GM23338 (cell line): ENCODE results near the gene THSD1.

Source experiments
- CREB1 ChIP-seq: fragments of 250-450 bp; sonication (Bioruptor Pico); IDR thresholded peaks from 2 replicates; pipeline ENCODE4 v1.5.0; 2020; ENCODE audit warnings: low read depth, mild to moderate bottlenecking, moderate library complexity
- CTCF ChIP-seq, 2 experiments: fragments of 200-600 bp in 1 of 2; sonication (generic) in 1 of 2; conservative IDR thresholded peaks; 2 replicates each; pipeline versions ENCODE4 v1.5.1 to v1.6.1; 2016 to 2017; ENCODE audit warnings: antibody characterized with exemption in 2 of 2, low read depth in 2 of 2, mild to moderate bottlenecking in 2 of 2, moderate library complexity in 1 of 2
- EZH2 ChIP-seq: fragments of 200-600 bp; sonication (generic); IDR thresholded peaks from one replicate; pipeline ENCODE4 v1.8.0; 2017; ENCODE audit warnings: antibody characterized with exemption, mild to moderate bottlenecking, low read depth; ENCODE audit not compliant: unreplicated experiment
- POLR2AphosphoS5 ChIP-seq: IDR thresholded peaks from 2 replicates; pipeline ENCODE4 v1.6.1; 2016; ENCODE audit warnings: antibody characterized with exemption, low read depth
- ZNF114 ChIP-seq: fragments of 250-450 bp; sonication (Bioruptor Pico); IDR thresholded peaks from 2 replicates; pipeline ENCODE4 v1.5.0; 2020; ENCODE audit warnings: mild to moderate bottlenecking, moderate library complexity

DNA sequence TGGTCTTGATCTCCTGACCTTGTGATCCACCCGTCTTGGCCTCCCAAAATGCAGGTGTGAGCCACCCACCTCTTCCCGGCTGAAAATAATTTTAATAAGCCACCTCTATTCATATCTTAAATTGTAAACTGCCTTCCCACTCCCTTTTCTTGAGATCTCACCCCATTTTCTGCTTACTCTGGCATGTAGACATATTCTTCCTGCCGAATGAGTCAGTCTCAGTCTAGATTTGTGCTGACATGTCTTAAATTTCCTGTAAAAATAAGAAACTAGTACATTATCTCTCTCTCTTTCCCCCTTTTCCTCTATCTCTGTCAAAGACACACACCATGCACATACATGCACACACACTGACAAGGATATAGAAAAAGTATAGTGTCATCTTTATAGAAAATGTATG lies 60.9 kb downstream of the THSD1 start:
- TF ChIP-seq CTCF (conservative IDR thresholded peaks at IDR 0.05; ENCODE audit: low read depth in 2 of 2): no peak
- TF ChIP-seq EZH2: no peak
- no peak for TF ChIP-seq POLR2AphosphoS5
- no peak for TF ChIP-seq ZNF114 (CRISPR knock-in tag)
- TF ChIP-seq CREB1 (CRISPR knock-in tag): no peak
